K562 (cell line): ENCODE data around the gene SART1. TPM values are rescaled to one million over a fixed set of nuclear protein-coding genes. Genes with fewer than 3 reads are reported as not detected.

ENCODE experiments used
- ATAC-seq: fragments of 200-7000 bp; cut with Tn5 transposase; 3 replicates; pipeline ENCODE4 v1.9.1; 2020; ENCODE audit warnings: moderate library complexity
- BruUV-seq: library from RNA; stranded (reverse); fragments of 400-500 nt; replicated peaks from 2 replicates; lab custom pipeline; 2021; lab: Mats Ljungman, UMichigan
- CTCF ChIA-PET: fragments of 300-600 bp; formaldehyde crosslinking; extraction: SDS; loops from one replicate; lab custom pipeline; 2021; ENCODE audit warnings: low intra/inter-chr PET ratio; lab: Yijun Ruan, JAX
- POLR2A ChIA-PET: fragments of 300-600, 350-650 bp; sonication (Branson Sonifier 250); formaldehyde crosslinking; extraction: SDS; loops from one replicate; lab custom pipeline; 2021; ENCODE audit warnings: antibody characterized with exemption, inconsistent platforms; lab: Yijun Ruan, JAX
- DNase-seq, 4 experiments: peaks; one replicate each; pipeline versions ENCODE4 v3.0.0 to v3.0.0-alpha.2; 2011 to 2018; ENCODE audit warnings: low spot score in 3 of 4, mixed read lengths in 3 of 4; ENCODE audit errors: extremely low read depth in 1 of 4
- FAIRE-seq: peaks from 2 replicates; lab custom pipeline; 2011; peaks lifted over from hg19 to GRCh38; lab: Jason Lieb, UNC
- H2AFZ ChIP-seq: 2 replicates; pipeline ENCODE4 v1.6.0; 2011; ENCODE audit warnings: low read depth, low read length, control low read depth, inconsistent platforms
- H3K27ac ChIP-seq: fragments of 200-600 bp; 3 replicates; pipeline ENCODE4 v1.8.0; 2011; ENCODE audit warnings: low read depth, mild to moderate bottlenecking, control low read depth, inconsistent platforms, low read length, moderate library complexity, mixed read lengths; ENCODE audit errors: extremely low read depth
- H3K27me3 ChIP-seq, 2 experiments: fragments of 300-600 bp in 1 of 2; 2 replicates in 1 of 2; 3 replicates in 1 of 2; pipeline versions ENCODE4 v1.6.0 to v1.8.0; 2011; ENCODE audit warnings: inconsistent platforms in 2 of 2, low read length in 2 of 2, mild to moderate bottlenecking in 1 of 2, mixed read lengths in 1 of 2, moderate library complexity in 1 of 2; ENCODE audit not compliant: control insufficient read depth in 2 of 2, insufficient read depth in 2 of 2
- H3K36me3 ChIP-seq: fragments of 300-600 bp; 3 replicates; pipeline ENCODE4 v1.8.0; 2011; ENCODE audit warnings: mild to moderate bottlenecking, low read length, inconsistent platforms; ENCODE audit not compliant: control insufficient read depth, insufficient read depth
- H3K4me1 ChIP-seq, 2 experiments: fragments of 200-600 bp in 1 of 2; replicated peaks in 1 of 2; 2 replicates in 1 of 2; 3 replicates in 1 of 2; pipeline versions ENCODE4 v1.5.1 to v1.8.0; 2011; ENCODE audit warnings: inconsistent platforms in 2 of 2, low read length in 2 of 2, mild to moderate bottlenecking in 1 of 2, mixed read lengths in 1 of 2, moderate library complexity in 1 of 2; ENCODE audit not compliant: control insufficient read depth in 2 of 2, insufficient read depth in 2 of 2
- H3K4me2 ChIP-seq: 2 replicates; pipeline ENCODE4 v1.6.1; 2011; ENCODE audit warnings: low read length, control low read depth, inconsistent platforms, mixed read lengths; ENCODE audit not compliant: insufficient read depth
- H3K4me3 ChIP-seq: fragments of 200-600 bp; sonication (generic), shearing (Covaris generic); 2 replicates; pipeline ENCODE4 v1.5.1; 2016; ENCODE audit warnings: control low read depth, inconsistent platforms
- H3K79me2 ChIP-seq: fragments of 200-600 bp; 3 replicates; pipeline ENCODE4 v1.8.0; 2011; ENCODE audit warnings: low read length, inconsistent platforms; ENCODE audit not compliant: control insufficient read depth, insufficient read depth
- H3K9ac ChIP-seq, 2 experiments: 2 replicates each; pipeline versions ENCODE4 v1.6.0 to v1.6.1; 2011; ENCODE audit warnings: low read depth in 2 of 2, low read length in 2 of 2, control low read depth in 1 of 2, inconsistent platforms in 1 of 2, mild to moderate bottlenecking in 1 of 2, mixed read lengths in 1 of 2; ENCODE audit not compliant: insufficient read depth in 1 of 2
- H3K9me1 ChIP-seq: one replicate; pipeline ENCODE4 v1.6.0; 2011; ENCODE audit warnings: inconsistent platforms, mild to moderate bottlenecking, low read length, moderate library complexity; ENCODE audit not compliant: control insufficient read depth, insufficient read depth
- H3K9me3 ChIP-seq: replicated peaks from 2 replicates; pipeline ENCODE4 v1.5.1; 2011; ENCODE audit warnings: low read depth, low read length, inconsistent platforms; ENCODE audit not compliant: control insufficient read depth, insufficient read depth
- H4K20me1 ChIP-seq: replicated peaks from 2 replicates; pipeline ENCODE4 v1.6.1; 2011; ENCODE audit warnings: low read length, inconsistent platforms, mixed read lengths; ENCODE audit not compliant: control insufficient read depth, insufficient read depth
- BMI1 ChIP-seq: fragments of 150-350 bp; IDR thresholded peaks from 2 replicates; pipeline ENCODE4 v1.6.1; 2014; ENCODE audit warnings: low read length
- CBX2 ChIP-seq: fragments of 200-600 bp; sonication (generic); IDR thresholded peaks from one replicate; pipeline ENCODE4 v1.6.1; 2012; ENCODE audit warnings: mild to moderate bottlenecking, low read length, inconsistent platforms; ENCODE audit not compliant: insufficient read depth, poor library complexity, severe bottlenecking
- NFIC ChIP-seq: fragments of 450-650 bp; IDR thresholded peaks from 2 replicates; pipeline ENCODE4 v1.6.1; 2017; ENCODE audit warnings: mild to moderate bottlenecking, inconsistent platforms
- ZNF280B ChIP-seq: fragments of 250-450 bp; sonication (Bioruptor Pico); IDR thresholded peaks from 2 replicates; pipeline ENCODE4 v1.5.1; 2021; ENCODE audit warnings: mild to moderate bottlenecking
- whole genome bisulfite sequencing: fragments of 100-300 bp; shearing (Covaris generic); methylation state at CpG from one replicate; pipeline ENCODE4 v1.1.6; 2016; ENCODE audit warnings: low coverage, mixed read lengths; ENCODE audit not compliant: insufficient coverage; ENCODE audit errors: missing lambda C conversion rate; 5-methylcytosine and 5-hydroxymethylcytosine counted together
- in situ Hi-C: fragments of 300-500 bp; cut with MboI; formaldehyde crosslinking; loops from 4 replicates; pipeline ENCODE4 v1.15.0; 2018; ENCODE audit warnings: inconsistent platforms, mixed read lengths
- intact Hi-C: fragments of 100-400 bp; cut with micrococcal nuclease; formaldehyde crosslinking; loops from 2 replicates; pipeline ENCODE4 v1.14.2; 2022
- polyA plus RNA-seq, 8 experiments: library from polyadenylated mRNA; depleted of rRNA in 4 of 8; stranded (reverse) in 5 of 8; unstranded in 3 of 8; fragments of >200 nt; fragmentation: Nextera tagmentation in 2 of 8; fragmentation: Illumina TruSeq in 1 of 8; extraction: Ambion mirVana in 2 of 8; extraction: Trizol in 1 of 8; gene quantifications; 2 replicates each; pipeline versions ENCODE4 v1.2.1 to v1.2.3, GENCODE V29; 2011 to 2014; ENCODE audit warnings: inconsistent platforms in 1 of 8, missing spikeins in 1 of 8
- total RNA-seq, 7 experiments: library from RNA; depleted of rRNA in 6 of 7; stranded (reverse); fragments of >200 nt in 6 of 7; fragmentation: Illumina TruSeq in 2 of 7; extraction: Trizol in 2 of 7; gene quantifications; 2 replicates each; pipeline versions ENCODE4 v1.2.1 to v1.2.3, GENCODE V29; 2011 to 2021; ENCODE audit warnings: low replicate concordance in 1 of 7
- TF ChIP-seq, protein P1 (sequence below): IDR thresholded peaks from 2 replicates; pipeline ENCODE4 v1.6.1; 2012; ENCODE audit warnings: low read depth, low read length, improper control_type of control experiment, borderline replicate concordance
- TF ChIP-seq, protein P2 (sequence below), 3 experiments: IDR thresholded peaks in 2 of 3; conservative IDR thresholded peaks in 1 of 3; 2 replicates each; pipeline ENCODE4 v1.5.1; 2011 to 2012; ENCODE audit warnings: low read length in 3 of 3, mild to moderate bottlenecking in 3 of 3, control low read depth in 2 of 3, improper control_type of control experiment in 1 of 3, inconsistent platforms in 1 of 3, low read depth in 1 of 3, mixed read lengths in 1 of 3, moderate library complexity in 1 of 3; ENCODE audit not compliant: insufficient read depth in 2 of 3

The SART1 gene
- total and polyA plus RNA-seq, 9 of the 15 experiments (the other 6 are each of a cell fraction or from before 2014, with no cell fraction given) = 4.8 to 84.1 (median 31.7) TPM

DNA sequence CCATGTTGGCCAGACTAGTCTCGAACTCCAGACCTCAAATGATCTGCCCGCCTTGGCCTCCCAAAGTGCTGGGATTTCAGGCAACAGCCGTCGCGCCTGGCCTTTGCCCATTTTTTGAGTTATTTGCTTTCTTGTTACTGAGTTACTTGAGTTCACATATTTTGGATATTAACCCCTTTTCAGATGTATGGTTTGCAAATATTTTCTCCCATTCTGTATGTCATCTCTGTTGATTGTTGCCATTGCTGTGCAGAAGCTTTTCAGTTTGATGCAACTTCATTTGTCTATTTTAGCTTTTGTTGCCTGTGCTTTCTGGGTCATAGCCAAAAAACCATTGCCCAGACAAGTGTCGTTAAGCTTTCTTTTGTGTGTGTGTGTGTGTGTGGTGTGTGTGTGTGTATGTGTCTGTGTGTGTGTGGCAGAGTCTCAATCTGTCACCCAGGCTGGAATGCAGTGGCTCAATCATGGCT is 9.4 kb upstream of the SART1 start:
- H3K9me1 ChIP-seq = no peaks in the 10 kb centered on the region
- no peaks in the 10 kb centered on the region for H4K20me1 ChIP-seq
- no peak for FAIRE-seq
- no peak overlapping the region for H3K27ac ChIP-seq
- H3K9me3 ChIP-seq = no peaks in the 10 kb centered on the region
- no peak for ATAC-seq
- H3K4me2 ChIP-seq = no peak overlapping the region
- H3K4me3 ChIP-seq = no peak overlapping the region
- in situ Hi-C loops (no loop called here), intact Hi-C loops (no loop called here)
- CTCF ChIA-PET = no interaction called here
- TF ChIP-seq ZNF280B (CRISPR knock-in tag) (no peak), NFIC (peak; percentile 43), BMI1 (no peak), CBX2 (no peak)
- TF ChIP-seq, protein P1, sequence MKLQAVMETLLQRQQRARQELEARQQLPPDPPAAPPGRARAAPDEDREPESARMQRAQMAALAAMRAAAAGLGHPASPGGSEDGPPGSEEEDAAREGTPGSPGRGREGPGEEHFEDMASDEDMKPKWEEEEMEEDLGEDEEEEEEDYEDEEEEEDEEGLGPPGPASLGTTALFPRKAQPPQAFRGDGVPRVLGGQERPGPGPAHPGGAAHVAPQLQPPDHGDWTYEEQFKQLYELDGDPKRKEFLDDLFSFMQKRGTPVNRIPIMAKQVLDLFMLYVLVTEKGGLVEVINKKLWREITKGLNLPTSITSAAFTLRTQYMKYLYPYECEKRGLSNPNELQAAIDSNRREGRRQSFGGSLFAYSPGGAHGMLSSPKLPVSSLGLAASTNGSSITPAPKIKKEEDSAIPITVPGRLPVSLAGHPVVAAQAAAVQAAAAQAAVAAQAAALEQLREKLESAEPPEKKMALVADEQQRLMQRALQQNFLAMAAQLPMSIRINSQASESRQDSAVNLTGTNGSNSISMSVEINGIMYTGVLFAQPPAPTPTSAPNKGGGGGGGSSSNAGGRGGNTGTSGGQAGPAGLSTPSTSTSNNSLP = no peak
- TF ChIP-seq, protein P2, sequence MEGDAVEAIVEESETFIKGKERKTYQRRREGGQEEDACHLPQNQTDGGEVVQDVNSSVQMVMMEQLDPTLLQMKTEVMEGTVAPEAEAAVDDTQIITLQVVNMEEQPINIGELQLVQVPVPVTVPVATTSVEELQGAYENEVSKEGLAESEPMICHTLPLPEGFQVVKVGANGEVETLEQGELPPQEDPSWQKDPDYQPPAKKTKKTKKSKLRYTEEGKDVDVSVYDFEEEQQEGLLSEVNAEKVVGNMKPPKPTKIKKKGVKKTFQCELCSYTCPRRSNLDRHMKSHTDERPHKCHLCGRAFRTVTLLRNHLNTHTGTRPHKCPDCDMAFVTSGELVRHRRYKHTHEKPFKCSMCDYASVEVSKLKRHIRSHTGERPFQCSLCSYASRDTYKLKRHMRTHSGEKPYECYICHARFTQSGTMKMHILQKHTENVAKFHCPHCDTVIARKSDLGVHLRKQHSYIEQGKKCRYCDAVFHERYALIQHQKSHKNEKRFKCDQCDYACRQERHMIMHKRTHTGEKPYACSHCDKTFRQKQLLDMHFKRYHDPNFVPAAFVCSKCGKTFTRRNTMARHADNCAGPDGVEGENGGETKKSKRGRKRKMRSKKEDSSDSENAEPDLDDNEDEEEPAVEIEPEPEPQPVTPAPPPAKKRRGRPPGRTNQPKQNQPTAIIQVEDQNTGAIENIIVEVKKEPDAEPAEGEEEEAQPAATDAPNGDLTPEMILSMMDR (IDR thresholded peaks at IDR 0.05 in 2 of 3, conservative IDR thresholded peaks at IDR 0.05 in 1 of 3; ENCODE audit: insufficient read depth in 2 of 3, low read depth in 1 of 3, low read length in 3 of 3) = no peak
- H3K36me3 ChIP-seq = no peaks in the 10 kb centered on the region
- no peaks in the 10 kb centered on the region for H3K79me2 ChIP-seq
- 37% methylated on average over 6 of the region's 6 CpGs for WGBS
- H3K9ac ChIP-seq = no peak overlapping the region
- POLR2A ChIA-PET = interaction anchor here (1.0 to 1.2 kb wide), 2 partner anchors 10 to 52 kb away, joined by 3 to 4 read pairs; partner anchors contain the start of genes FOSL1 and SART1
- H3K4me1 ChIP-seq = peaks cover 0 to 14% of the 10 kb centered on the region in 2 experiments; a peak in 2 of 5 replicates
- no peak overlapping the region for H2AFZ ChIP-seq
- H3K27me3 ChIP-seq = peaks cover 0 to 5% of the 10 kb centered on the region in 2 experiments; a peak in 1 of 5 replicates
- BruUV-seq = no TSS peak
- no peak for DNase-seq
